Measurements from ENCODE around the gene NOD1.
"Not testable (repeated sequence)": the region's sequence is repeated elsewhere in the genome, so short reads cannot be mapped to it uniquely, and the experiment has no call there.

NOD1 gene

DNA sequence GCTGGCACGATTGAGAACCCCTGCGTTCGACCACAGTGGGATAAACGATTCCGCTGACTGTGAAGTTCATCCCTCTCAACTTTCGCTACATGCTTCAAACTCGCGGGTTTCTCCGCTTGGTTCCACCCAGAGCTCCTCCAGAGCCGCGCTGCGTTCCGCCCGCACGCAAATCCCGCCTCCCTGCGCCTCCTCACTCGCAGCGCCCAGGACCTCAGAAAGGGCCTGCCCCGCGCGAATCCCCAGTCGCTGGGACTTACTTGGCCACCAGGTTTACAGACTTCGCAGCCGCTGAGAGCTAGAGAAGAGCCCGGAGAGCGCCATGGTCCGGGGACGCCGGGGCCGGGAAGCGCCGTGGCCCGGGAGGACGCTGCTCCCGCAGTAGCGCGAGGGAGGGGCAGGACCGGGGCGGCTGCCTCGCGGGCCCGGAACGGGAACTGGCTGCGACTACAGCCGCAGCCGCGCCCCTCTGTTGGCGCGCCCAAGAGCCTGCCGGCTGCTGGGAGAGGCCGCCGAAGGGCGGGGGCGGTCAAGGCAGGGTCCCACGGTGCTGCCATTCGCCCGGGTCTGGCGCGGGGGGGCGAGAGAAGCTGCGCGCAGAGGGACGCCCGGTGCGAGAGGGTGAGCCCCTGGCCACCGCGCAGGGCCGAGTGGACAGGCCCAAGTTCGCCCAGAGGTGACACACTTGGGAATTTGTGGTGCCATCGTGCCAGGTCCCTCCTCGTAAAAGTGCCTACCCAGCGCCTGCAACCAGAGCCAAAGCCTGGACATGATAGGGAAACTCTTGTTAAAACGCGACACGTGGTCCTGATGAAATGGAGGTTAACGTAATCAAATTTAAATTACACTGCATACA lies at the start of gene NOD1:
Gene NOD1, minus strand, starts transcription at position 436 of the 853 bp plus-strand sequence. CDS start 21,863 bp downstream, outside the sequence.
- peak; percentile 18 to 32 for DNase-seq (ENCODE audit: low read depth in 2 of 2, low spot score in 1 of 2)

DNA sequence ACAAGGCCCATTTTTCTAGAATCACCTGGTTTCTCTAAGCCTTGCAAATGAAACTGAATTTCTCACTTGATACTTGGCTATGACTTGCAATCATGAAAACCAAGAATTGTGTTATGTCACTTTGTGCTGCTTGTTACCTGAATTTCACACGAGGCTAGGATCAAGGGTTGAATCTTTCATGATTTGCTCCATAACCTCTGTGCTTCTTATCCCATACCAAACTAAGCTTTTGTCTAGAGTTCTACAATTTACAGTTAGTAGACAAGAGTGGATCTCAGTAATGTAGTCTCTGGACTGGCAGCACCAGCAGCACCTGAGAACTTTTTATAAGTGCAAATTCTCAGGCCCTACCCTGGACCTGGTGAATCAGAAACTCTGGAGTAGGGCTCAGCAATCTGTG lies 48.7 kb upstream of the NOD1 start:
- DNase-seq (ENCODE audit: low read depth in 2 of 2, low spot score in 1 of 2) = not testable (repeated sequence)

- no peak for DNase-seq (ENCODE audit: low read depth in 2 of 2, low spot score in 1 of 2)
Observed at GRCh38 chr7:30526163-30526562, 47.6 kb upstream of the NOD1 start.

DNA sequence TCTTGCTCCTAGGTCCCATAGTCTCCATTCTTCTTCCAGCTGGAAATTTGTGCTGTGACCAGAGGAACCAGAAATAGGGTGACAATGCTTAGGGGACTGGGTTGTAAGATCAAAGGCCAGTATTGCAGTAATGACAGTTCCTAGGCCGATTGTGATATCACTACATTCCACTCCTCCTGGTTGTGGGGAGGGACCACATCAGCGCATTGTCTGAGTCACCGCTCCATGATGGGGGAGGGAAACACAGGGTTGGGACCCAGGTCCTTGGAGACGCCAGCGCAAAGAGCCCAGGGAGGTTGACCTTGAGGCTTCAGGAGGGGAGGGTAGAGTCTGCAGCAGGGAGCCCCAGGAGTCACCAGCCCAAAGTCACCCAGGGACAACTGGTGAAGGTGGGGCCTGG lies 46.8 kb upstream of the NOD1 start:
- no peak for DNase-seq (ENCODE audit: low read depth in 2 of 2, low spot score in 1 of 2)

DNA sequence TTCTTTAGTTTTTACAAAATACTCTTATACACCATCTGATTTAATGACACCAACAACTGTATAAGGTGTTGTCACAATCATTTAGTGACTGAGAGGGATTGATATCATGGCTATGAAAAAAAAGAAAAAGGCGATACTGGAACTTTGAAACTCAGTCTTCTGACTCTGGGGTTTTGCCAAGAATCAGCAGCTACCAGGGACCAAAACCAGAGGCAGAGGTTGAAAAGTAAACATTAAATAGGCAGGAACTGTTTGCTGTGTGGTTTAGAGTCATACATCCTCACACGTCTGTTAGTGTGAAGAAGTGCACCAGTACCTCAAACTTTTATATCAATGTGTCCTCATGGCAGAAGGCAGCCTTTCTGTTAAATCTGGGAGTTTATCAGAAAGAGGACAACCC lies 46.0 kb upstream of the NOD1 start:
- DNase-seq (ENCODE audit: low read depth in 2 of 2, low spot score in 1 of 2) = no peak

DNA sequence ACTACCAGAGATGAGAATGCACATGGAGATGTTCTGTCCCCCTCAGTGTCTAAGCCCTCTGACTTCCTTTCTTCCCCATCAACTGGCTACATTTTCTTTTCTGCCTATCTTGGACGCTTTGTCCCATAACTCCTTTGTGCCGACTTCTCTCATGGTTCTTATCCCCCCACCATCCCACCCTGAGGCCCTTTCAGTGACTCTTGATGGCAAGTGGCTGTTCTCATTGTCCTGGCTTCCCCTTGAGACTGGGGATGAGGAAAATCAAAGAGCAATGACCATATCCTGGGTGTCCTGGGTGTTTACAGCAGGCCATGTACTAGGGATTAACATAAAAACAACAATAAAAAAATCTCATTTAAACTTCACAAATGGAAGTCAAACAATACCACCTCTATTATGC lies 44.9 kb upstream of the NOD1 start:
- no peak for DNase-seq (ENCODE audit: low read depth in 2 of 2, low spot score in 1 of 2)

DNA sequence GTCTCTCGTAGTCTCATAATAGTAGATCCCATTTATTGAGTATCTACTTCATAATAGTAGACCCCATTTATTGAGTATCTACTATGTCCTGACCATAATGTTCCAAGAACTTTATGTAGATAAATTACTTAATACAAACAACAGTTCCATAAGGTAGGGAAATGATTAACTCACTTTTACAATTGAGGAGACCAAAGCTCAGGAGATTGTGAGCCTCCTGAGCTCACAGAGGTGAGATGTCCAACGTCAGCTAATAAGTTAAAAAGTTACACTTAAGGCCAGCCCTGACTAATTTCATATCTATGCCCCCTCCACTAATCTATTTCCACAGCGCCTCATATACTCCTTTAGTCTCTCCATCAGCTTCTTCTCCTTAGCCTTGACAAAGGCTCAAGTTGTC lies 43.6 kb upstream of the NOD1 start:
- no peak for DNase-seq (ENCODE audit: low read depth in 2 of 2, low spot score in 1 of 2)

DNA sequence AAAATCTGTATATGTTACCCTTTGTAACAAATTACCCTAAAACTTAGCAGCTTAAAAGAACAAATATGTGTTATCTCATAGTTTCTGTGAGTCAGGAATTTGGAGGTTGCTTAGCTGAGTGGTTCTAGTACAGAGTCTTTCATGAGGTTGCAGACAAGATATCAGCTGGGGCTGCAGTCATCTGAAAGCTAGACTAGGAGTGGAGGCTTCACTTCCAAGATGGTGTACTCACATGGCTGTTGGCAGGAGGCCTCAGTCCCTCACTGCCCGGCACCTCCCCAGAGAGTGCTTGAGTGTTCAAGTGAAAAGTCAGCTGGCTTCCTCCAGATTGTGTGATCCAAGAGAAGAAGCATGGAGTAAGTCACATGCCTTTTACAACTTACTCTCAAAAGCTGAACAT lies 42.9 kb upstream of the NOD1 start:
- no peak for DNase-seq (ENCODE audit: low read depth in 2 of 2, low spot score in 1 of 2)

DNA sequence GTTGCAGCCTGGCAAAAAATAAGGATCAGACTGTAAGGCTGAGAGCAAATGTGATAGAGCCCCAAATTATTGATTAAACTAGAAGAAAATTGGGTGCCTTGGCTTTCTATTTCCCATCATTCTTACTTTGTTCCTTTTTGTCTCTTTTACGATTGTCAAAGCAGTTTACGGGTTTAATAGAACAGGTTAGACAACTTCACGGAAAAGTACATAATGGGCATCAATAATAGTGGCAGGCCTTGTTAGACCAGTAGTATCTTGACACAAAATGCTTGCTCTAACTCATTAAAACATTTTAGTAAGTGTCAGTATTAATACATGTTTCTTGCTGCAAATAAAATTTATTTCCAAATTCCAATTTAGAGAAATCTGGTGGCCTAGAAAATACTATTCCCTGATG lies 40.5 kb upstream of the NOD1 start:
- DNase-seq (ENCODE audit: low read depth in 2 of 2, low spot score in 1 of 2) = no peak

DNA sequence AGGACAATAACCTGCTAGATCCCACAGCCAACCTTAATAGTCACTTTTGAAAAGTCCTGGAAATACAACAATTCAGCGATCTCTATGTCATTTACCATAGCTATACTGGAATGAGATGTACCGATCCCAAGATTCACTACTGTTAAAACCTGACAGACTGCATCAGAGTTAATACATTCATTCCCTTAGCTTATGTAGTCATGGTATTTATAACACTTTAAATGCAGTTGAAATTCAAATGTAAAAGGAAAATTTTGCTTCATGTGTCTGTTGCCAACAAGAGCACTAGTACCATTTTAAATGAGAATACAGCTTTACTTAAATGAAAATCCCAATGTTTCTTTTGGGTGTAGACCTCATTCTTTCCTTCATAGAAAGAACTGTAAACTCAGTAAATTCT lies 37.2 kb upstream of the NOD1 start:
- DNase-seq (ENCODE audit: low read depth in 2 of 2, low spot score in 1 of 2) = no peak

- DNase-seq (ENCODE audit: low read depth in 2 of 2, low spot score in 1 of 2) = no peak
Observed at GRCh38 chr7:30514776-30515175, 36.2 kb upstream of the NOD1 start.

DNA sequence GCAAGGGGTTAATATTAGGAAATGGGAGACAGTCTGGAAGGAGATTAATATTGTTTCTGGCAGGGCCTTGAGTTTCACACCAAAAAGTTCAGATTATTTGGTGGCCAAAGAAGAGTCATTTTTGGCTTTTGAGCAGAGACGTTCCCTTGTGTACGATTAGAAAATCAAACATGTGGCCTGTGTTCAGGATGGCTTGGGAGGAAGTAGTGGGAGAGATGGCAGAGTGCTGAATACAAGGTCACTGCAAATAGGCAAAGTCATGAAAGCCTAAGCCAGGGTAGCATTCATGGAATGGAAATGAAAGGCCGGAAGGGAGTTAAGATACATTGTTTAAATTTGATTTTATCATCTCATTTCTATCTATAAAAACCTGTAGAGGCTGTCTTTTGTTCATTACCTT lies 35.6 kb upstream of the NOD1 start:
- no peak for DNase-seq (ENCODE audit: low read depth in 2 of 2, low spot score in 1 of 2)

DNA sequence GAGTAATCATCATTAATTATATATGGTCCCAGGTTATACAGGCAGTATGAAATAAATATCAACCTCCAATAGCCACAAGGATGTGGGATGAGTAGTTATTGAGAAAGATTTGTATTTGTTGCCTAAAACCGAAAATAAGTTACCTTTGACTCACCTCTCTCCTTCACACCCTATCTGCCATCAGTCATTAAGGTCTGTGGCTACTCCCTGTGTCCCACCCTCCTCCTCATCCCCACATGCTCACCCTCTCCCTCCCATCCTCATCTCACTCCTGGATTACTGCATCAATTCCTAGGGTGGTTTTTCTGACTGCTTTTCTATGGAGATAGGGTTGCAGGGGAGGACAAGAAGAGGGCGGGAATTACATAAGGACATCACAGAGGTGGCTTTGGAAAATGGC lies 35.2 kb upstream of the NOD1 start:
- no peak for DNase-seq (ENCODE audit: low read depth in 2 of 2, low spot score in 1 of 2)

DNA sequence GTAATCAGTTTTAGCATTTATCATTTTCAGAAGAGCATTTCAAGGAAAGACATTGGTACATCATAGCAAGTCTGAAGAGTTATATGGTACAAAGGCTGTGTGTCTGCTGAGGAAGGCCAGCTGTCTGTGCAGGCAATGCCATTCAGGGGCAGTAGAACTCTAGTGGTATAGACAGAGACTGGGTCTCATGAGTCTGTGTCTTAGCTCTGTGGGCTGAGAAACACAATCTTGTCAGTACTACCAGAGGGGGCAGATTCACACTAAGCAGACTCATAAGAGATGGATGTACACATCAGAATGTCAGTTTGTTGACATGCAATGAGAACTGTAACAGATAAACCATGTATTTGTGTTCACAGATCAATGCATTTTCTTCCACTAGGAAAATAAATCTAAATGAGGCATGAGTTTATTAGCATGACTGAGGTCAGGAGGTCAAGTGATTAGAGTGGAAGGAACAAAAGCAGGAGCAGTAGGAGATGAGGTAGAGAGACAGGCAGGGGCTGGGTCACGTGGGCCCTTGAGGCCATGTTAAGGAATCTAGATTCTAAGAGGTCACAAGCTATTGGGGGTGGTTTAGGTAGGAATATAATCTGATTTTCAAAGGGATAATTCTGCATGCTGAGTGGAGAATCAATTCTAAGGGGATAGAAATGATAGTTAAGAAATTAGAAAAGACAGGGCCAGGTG lies 33.5 kb upstream of the NOD1 start:
- DNase-seq (ENCODE audit: low read depth in 2 of 2, low spot score in 1 of 2) = no peak

DNA sequence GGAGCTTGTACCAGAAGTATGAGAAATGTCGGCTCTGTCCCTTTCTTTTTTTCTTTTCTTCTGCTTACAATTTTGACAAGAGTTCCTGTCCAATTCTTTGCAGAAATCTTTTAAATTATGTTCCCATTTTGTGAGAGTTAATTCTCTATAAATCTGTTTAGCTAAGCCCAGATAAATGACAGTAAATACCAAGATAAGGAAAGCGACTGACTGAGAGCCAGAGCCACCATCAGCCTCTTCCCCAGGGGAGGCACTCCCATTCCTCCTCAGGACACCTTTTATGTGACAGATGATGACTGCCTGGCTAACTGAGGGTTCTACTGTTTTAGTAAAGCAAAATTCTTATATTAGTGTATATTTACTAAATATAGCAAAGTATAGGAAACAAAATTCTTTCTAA lies 32.9 kb upstream of the NOD1 start:
- no peak for DNase-seq (ENCODE audit: low read depth in 2 of 2, low spot score in 1 of 2)

- DNase-seq (ENCODE audit: low read depth in 2 of 2, low spot score in 1 of 2) = no peak
Observed at GRCh38 chr7:30510124-30511075, 31.8 kb upstream of the NOD1 start.

GRCh38 chr7:30509171-30509857 lies 30.7 kb upstream of the NOD1 start:
- DNase-seq (ENCODE audit: low read depth in 2 of 2, low spot score in 1 of 2) = not testable (repeated sequence)

GRCh38 chr7:30507346-30507900 lies 28.8 kb upstream of the NOD1 start:
- not testable (repeated sequence) for DNase-seq (ENCODE audit: low read depth in 2 of 2, low spot score in 1 of 2)

DNA sequence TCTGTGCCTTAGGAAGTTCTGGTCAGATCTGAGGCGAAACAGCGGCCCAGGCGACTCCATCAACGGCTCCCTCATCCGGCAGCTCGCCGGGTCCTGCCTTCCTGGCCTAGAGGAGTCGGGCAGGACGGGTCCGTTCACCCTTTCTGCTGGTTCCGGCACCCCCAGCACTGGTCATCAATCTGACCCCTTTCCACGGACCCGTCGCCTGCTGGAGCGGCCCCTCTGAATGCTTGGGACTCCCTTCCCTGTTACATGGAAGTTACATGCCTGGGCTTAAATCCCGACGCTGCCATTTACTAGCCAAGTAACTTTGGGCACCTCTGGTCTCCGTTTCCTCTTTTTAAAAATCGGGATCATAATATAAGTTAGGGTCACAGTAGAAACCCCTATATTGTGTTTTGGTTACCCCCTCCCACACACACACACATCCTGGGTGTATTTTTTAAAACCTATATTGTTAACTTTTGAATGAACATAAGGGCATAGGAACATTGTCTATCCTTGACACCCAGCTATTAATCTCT lies 26.7 kb upstream of the NOD1 start:
- no peak for DNase-seq (ENCODE audit: low read depth in 2 of 2, low spot score in 1 of 2)

Measured in stimulated activated CD8-positive, alpha-beta memory T cell treated with anti-CD3 and anti-CD28 coated beads, Interleukin-4, amount 100 ng/mL, for 1 hour (primary cell).